ENCODE results near the gene PTPRK. TPM values are rescaled to one million over a fixed set of nuclear protein-coding genes. Genes with fewer than 3 reads are reported as not detected.

The PTPRK gene
- total and polyA plus RNA-seq, 2 experiments from 2014 or later: 26.9 to 56.4 TPM

DNA sequence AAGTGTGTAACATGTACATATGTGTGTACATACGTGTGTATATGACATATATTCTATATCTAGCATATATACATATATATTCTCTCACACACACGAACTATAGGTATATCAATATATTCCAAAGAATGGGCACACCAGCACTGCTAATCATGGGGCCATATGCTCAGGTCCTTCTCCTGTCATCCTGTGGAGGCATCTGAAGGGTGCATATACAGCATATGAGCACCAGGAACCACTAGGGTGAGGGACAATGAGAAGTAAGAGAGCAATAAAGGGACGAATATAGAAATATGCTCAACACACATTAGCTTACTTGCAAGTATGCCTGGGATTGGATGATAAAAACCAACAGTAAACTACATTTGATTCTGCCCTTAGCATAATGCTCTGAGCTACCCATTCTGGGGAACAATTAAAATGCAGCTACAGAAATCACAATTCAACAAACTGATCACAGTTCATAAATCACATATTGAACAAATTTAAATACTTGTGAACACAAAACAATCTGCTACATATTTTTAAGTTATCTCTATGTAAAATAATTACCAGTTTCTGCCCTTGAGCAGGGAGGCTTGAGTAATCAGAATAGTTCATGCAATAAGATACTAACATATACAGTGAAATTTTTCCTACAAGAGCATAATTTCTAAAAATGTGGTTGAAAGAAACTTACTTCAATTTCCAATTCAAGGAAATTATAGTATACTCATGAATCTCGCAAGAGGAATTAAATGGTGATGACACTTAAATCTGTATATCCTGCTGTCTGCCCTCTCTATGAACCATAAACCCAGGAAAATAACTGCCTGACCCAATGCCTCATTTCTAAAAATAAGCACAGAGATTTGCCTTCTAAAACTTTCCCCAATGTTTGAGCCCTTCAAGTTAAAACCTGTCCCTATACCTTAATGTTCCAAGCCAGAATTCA, 347.4 kb downstream of the PTPRK start (continued):
- TF ChIP-seq, protein P1, sequence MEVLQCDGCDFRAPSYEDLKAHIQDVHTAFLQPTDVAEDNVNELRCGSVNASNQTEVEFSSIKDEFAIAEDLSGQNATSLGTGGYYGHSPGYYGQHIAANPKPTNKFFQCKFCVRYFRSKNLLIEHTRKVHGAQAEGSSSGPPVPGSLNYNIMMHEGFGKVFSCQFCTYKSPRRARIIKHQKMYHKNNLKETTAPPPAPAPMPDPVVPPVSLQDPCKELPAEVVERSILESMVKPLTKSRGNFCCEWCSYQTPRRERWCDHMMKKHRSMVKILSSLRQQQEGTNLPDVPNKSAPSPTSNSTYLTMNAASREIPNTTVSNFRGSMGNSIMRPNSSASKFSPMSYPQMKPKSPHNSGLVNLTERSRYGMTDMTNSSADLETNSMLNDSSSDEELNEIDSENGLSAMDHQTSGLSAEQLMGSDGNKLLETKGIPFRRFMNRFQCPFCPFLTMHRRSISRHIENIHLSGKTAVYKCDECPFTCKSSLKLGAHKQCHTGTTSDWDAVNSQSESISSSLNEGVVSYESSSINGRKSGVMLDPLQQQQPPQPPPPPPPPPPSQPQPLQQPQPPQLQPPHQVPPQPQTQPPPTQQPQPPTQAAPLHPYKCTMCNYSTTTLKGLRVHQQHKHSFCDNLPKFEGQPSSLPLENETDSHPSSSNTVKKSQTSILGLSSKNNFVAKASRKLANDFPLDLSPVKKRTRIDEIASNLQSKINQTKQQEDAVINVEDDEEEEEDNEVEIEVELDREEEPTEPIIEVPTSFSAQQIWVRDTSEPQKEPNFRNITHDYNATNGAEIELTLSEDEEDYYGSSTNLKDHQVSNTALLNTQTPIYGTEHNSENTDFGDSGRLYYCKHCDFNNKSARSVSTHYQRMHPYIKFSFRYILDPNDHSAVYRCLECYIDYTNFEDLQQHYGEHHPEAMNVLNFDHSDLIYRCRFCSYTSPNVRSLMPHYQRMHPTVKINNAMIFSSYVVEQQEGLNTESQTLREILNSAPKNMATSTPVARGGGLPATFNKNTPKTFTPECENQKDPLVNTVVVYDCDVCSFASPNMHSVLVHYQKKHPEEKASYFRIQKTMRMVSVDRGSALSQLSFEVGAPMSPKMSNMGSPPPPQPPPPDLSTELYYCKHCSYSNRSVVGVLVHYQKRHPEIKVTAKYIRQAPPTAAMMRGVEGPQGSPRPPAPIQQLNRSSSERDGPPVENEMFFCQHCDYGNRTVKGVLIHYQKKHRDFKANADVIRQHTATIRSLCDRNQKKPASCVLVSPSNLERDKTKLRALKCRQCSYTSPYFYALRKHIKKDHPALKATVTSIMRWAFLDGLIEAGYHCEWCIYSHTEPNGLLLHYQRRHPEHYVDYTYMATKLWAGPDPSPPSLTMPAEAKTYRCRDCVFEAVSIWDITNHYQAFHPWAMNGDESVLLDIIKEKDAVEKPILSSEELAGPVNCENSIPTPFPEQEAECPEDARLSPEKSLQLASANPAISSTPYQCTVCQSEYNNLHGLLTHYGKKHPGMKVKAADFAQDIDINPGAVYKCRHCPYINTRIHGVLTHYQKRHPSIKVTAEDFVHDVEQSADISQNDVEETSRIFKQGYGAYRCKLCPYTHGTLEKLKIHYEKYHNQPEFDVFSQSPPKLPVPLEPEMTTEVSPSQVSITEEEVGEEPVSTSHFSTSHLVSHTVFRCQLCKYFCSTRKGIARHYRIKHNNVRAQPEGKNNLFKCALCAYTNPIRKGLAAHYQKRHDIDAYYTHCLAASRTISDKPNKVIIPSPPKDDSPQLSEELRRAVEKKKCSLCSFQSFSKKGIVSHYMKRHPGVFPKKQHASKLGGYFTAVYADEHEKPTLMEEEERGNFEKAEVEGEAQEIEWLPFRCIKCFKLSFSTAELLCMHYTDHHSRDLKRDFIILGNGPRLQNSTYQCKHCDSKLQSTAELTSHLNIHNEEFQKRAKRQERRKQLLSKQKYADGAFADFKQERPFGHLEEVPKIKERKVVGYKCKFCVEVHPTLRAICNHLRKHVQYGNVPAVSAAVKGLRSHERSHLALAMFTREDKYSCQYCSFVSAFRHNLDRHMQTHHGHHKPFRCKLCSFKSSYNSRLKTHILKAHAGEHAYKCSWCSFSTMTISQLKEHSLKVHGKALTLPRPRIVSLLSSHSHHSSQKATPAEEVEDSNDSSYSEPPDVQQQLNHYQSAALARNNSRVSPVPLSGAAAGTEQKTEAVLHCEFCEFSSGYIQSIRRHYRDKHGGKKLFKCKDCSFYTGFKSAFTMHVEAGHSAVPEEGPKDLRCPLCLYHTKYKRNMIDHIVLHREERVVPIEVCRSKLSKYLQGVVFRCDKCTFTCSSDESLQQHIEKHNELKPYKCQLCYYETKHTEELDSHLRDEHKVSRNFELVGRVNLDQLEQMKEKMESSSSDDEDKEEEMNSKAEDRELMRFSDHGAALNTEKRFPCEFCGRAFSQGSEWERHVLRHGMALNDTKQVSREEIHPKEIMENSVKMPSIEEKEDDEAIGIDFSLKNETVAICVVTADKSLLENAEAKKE (CRISPR knock-in tag; IDR thresholded peaks at IDR 0.05): no peak

DNA sequence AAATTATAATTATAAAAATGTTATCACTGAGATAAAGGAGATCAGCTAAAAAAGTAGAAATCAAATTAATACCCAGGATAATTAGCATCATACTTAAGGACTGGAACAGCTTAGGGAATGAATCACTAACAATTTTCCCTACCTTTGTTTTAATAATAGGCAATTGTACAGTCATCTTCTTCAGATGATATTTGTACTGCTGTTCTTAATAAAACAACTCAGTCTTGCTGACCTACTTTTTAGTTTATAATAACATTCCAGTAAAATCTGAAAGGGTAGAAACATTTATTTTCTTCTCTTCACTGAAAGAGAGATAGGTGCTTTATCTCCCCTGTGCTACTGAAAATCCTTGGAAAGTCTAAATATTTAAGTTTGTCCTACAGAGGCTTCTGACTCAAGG, 348.3 kb downstream of the PTPRK start:
- H3K4me1 ChIP-seq (ENCODE audit: insufficient read depth): no peaks in the 10 kb centered on the region
- no peak overlapping the region for H3K27ac Mint-ChIP-seq
- H3K79me2 ChIP-seq (replicated peaks; ENCODE audit: insufficient read depth): no peaks in the 10 kb centered on the region
- no peaks in the 10 kb centered on the region for H3K36me3 ChIP-seq (ENCODE audit: insufficient read depth)
- ATAC-seq (no peak), DNase-seq (ENCODE audit: low spot score) (no peak)
- H3K4me3 ChIP-seq: no peak overlapping the region
- H2AFZ ChIP-seq: no peak overlapping the region
- no peak overlapping the region for H3K4me2 ChIP-seq
- H3K27ac ChIP-seq (ENCODE audit: low read depth): no peak overlapping the region
- no peak overlapping the region for H3K4me3 Mint-ChIP-seq
- peaks cover 3% of the 10 kb centered on the region; the same call in 1 of the 3 replicates for H3K4me1 Mint-ChIP-seq
- H3F3A ChIP-seq (replicated peaks; ENCODE audit: low read depth): no peaks in the 10 kb centered on the region
- H3K36me3 Mint-ChIP-seq (ENCODE audit: low read depth): no peaks in the 10 kb centered on the region
- H3K27me3 Mint-ChIP-seq (ENCODE audit: insufficient read depth, low read depth, poor library complexity): no peaks in the 10 kb centered on the region
- H3K9me3 Mint-ChIP-seq: no peaks in the 10 kb centered on the region
- H3K27me3 ChIP-seq (ENCODE audit: insufficient read depth): no peaks in the 10 kb centered on the region
- H4K20me1 ChIP-seq (replicated peaks; ENCODE audit: insufficient read depth): no peaks in the 10 kb centered on the region
- H3K9me2 ChIP-seq (ENCODE audit: insufficient read depth): no peaks in the 10 kb centered on the region
- TF ChIP-seq POLR2AphosphoS5 (IDR thresholded peaks at IDR 0.05; ENCODE audit: low read depth) (no peak), EZH2phosphoT487 (IDR thresholded peaks at IDR 0.05; ENCODE audit: unreplicated experiment) (no peak), EZH2 (IDR thresholded peaks at IDR 0.05; ENCODE audit: low read depth, unreplicated experiment) (no peak), JUNB (IDR thresholded peaks at IDR 0.05; ENCODE audit: unreplicated experiment) (no peak)
- TF ChIP-seq, protein P2, sequence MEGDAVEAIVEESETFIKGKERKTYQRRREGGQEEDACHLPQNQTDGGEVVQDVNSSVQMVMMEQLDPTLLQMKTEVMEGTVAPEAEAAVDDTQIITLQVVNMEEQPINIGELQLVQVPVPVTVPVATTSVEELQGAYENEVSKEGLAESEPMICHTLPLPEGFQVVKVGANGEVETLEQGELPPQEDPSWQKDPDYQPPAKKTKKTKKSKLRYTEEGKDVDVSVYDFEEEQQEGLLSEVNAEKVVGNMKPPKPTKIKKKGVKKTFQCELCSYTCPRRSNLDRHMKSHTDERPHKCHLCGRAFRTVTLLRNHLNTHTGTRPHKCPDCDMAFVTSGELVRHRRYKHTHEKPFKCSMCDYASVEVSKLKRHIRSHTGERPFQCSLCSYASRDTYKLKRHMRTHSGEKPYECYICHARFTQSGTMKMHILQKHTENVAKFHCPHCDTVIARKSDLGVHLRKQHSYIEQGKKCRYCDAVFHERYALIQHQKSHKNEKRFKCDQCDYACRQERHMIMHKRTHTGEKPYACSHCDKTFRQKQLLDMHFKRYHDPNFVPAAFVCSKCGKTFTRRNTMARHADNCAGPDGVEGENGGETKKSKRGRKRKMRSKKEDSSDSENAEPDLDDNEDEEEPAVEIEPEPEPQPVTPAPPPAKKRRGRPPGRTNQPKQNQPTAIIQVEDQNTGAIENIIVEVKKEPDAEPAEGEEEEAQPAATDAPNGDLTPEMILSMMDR (conservative IDR thresholded peaks at IDR 0.05; ENCODE audit: low read depth in 2 of 2): no peak
- TF ChIP-seq, protein P1 (CRISPR knock-in tag; IDR thresholded peaks at IDR 0.05): no peak
